ENCODE measurements around the gene AURKB. TPM values are rescaled to one million over a fixed set of nuclear protein-coding genes. Genes with fewer than 3 reads are reported as not detected.

Gene AURKB
- total and polyA plus RNA-seq, 10 of the 15 experiments (the other 5 are each of a cell fraction or from before 2014, with no cell fraction given), result 52.7 to 209 (median 128) TPM

- TF ChIP-seq MLLT1 (IDR thresholded peaks at IDR 0.05), result no peak
- TF ChIP-seq SUPT20H (IDR thresholded peaks at IDR 0.05; ENCODE audit: borderline replicate concordance, control insufficient read depth, low read depth, low read length), result no peak
- TF ChIP-seq, protein P1, sequence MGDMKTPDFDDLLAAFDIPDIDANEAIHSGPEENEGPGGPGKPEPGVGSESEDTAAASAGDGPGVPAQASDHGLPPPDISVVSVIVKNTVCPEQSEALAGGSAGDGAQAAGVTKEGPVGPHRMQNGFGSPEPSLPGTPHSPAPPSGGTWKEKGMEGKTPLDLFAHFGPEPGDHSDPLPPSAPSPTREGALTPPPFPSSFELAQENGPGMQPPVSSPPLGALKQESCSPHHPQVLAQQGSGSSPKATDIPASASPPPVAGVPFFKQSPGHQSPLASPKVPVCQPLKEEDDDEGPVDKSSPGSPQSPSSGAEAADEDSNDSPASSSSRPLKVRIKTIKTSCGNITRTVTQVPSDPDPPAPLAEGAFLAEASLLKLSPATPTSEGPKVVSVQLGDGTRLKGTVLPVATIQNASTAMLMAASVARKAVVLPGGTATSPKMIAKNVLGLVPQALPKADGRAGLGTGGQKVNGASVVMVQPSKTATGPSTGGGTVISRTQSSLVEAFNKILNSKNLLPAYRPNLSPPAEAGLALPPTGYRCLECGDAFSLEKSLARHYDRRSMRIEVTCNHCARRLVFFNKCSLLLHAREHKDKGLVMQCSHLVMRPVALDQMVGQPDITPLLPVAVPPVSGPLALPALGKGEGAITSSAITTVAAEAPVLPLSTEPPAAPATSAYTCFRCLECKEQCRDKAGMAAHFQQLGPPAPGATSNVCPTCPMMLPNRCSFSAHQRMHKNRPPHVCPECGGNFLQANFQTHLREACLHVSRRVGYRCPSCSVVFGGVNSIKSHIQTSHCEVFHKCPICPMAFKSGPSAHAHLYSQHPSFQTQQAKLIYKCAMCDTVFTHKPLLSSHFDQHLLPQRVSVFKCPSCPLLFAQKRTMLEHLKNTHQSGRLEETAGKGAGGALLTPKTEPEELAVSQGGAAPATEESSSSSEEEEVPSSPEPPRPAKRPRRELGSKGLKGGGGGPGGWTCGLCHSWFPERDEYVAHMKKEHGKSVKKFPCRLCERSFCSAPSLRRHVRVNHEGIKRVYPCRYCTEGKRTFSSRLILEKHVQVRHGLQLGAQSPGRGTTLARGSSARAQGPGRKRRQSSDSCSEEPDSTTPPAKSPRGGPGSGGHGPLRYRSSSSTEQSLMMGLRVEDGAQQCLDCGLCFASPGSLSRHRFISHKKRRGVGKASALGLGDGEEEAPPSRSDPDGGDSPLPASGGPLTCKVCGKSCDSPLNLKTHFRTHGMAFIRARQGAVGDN (IDR thresholded peaks at IDR 0.05), result no peak; the same call in 1 of the 2 replicates
- no peak for TF ChIP-seq SMAD1 (IDR thresholded peaks at IDR 0.05; ENCODE audit: low read depth, partially characterized antibody)
- TF ChIP-seq MEF2A (IDR thresholded peaks at IDR 0.05; ENCODE audit: insufficient read depth, low read depth, low read length), result no peak
- peak; percentile 47; the same call in 1 of the 2 replicates for TF ChIP-seq SMAD5 (IDR thresholded peaks at IDR 0.05; ENCODE audit: low read depth)
- TF ChIP-seq PAX5 (IDR thresholded peaks at IDR 0.05; ENCODE audit: borderline replicate concordance, low read depth, low read length), result 0 out of 2 replicates have a peak, but pooled peaks have one; percentile 2
- TF ChIP-seq CUX1 (IDR thresholded peaks at IDR 0.05; ENCODE audit: insufficient replicate concordance, low read depth, low read length), result no peak
- TF ChIP-seq EZH2 (IDR thresholded peaks at IDR 0.05; ENCODE audit: borderline replicate concordance, control insufficient read depth, low read depth, low read length), result no peak
- peak; percentile 35; the same call in 1 of the 2 replicates for TF ChIP-seq CBFB (IDR thresholded peaks at IDR 0.05; ENCODE audit: low read depth)
- TF ChIP-seq CBX3 (IDR thresholded peaks at IDR 0.05; ENCODE audit: borderline replicate concordance, low read depth), result no peak
- TF ChIP-seq YBX1 (IDR thresholded peaks at IDR 0.05), result no peak
- peak; percentile 34; the same call in 1 of the 2 replicates for TF ChIP-seq RUNX3 (IDR thresholded peaks at IDR 0.05; ENCODE audit: low read length)
- TF ChIP-seq CEBPB (IDR thresholded peaks at IDR 0.05; ENCODE audit: borderline replicate concordance in 1 of 2, low read depth in 2 of 2, low read length in 2 of 2), result no peak
- peak; percentile 75 for TF ChIP-seq BRCA1 (IDR thresholded peaks at IDR 0.05; ENCODE audit: low read depth, low read length)
- TF ChIP-seq NFXL1 (IDR thresholded peaks at IDR 0.05; ENCODE audit: borderline replicate concordance), result no peak
Measured at GRCh38 chr17:8176197-8176940, 34.0 kb downstream of the AURKB start, which contains the start of gene TMEM107 (continued).

Measured in GM12878 (cell line).